ENCODE data around the gene THSD7B. TPM values are rescaled to one million over a fixed set of nuclear protein-coding genes. Genes with fewer than 3 reads are reported as not detected.

THSD7B gene
- total and polyA plus RNA-seq, 2 donors from 2014 or later = 0.34 to 0.85 TPM

- no peak for FAIRE-seq
Observed at GRCh38 chr2:136727973-136728699, 37.2 kb upstream of the THSD7B start.

GRCh38 chr2:136736236-136736635, 29.1 kb upstream of the THSD7B start:
- Histone ChIP-seq H3K4me1 (ENCODE audit: control insufficient read depth in 2 of 3, insufficient read depth in 2 of 3, low read depth in 1 of 3, low read length in 3 of 3) (no peaks in the 10 kb centered on the region), H3K9me3 (ENCODE audit: control insufficient read depth in 2 of 3, insufficient read depth in 1 of 3, low read length in 3 of 3) (no peaks in the 10 kb centered on the region), H3K27me3 (ENCODE audit: control insufficient read depth, insufficient read depth, low read length) (no peaks in the 10 kb centered on the region), H3K27ac (ENCODE audit: low read depth in 2 of 2, low read length in 2 of 2) (no peak overlapping the region), H3K4me3 (ENCODE audit: low read length in 3 of 3) (no peak overlapping the region), H3K36me3 (ENCODE audit: control insufficient read depth in 2 of 3, insufficient read depth in 3 of 3, low read length in 3 of 3) (no peaks in the 10 kb centered on the region), H3K9ac (ENCODE audit: low read length in 3 of 3) (no peak overlapping the region)
- no peak for DNase-seq
- intact Hi-C loops (cut with DNase I) = no loop called here
- FAIRE-seq = no peak
- TF ChIP-seq CTCF (IDR thresholded peaks at IDR 0.05; ENCODE audit: borderline replicate concordance, extremely low read depth, insufficient read depth) = no peak

More at GRCh38 chr2:136727973-136728699, 37.2 kb upstream of the THSD7B start:
- Histone ChIP-seq H3K27me3 (ENCODE audit: control insufficient read depth, insufficient read depth, low read length) (no peaks in the 10 kb centered on the region), H3K4me1 (ENCODE audit: control insufficient read depth in 2 of 3, insufficient read depth in 2 of 3, low read depth in 1 of 3, low read length in 3 of 3) (no peaks in the 10 kb centered on the region), H3K36me3 (ENCODE audit: control insufficient read depth in 2 of 3, insufficient read depth in 3 of 3, low read length in 3 of 3) (no peaks in the 10 kb centered on the region), H3K4me3 (ENCODE audit: low read length in 3 of 3) (no peak overlapping the region), H3K27ac (ENCODE audit: low read depth in 2 of 2, low read length in 2 of 2) (no peak overlapping the region), H3K9ac (ENCODE audit: low read length in 3 of 3) (no peak overlapping the region), H3K9me3 (ENCODE audit: control insufficient read depth in 2 of 3, insufficient read depth in 1 of 3, low read length in 3 of 3) (no peaks in the 10 kb centered on the region)
- intact Hi-C loops (cut with DNase I) = no loop called here
- no peak for TF ChIP-seq CTCF (IDR thresholded peaks at IDR 0.05; ENCODE audit: borderline replicate concordance, extremely low read depth, insufficient read depth)
- DNase-seq = no peak

- intact Hi-C loops (cut with DNase I) = no loop called here
- FAIRE-seq = no peak
- no peaks in the 10 kb centered on the region for H3K4me1 ChIP-seq (ENCODE audit: control insufficient read depth in 2 of 3, insufficient read depth in 2 of 3, low read depth in 1 of 3, low read length in 3 of 3)
- TF ChIP-seq CTCF (IDR thresholded peaks at IDR 0.05; ENCODE audit: borderline replicate concordance, extremely low read depth, insufficient read depth) = no peak
- no peak overlapping the region for H3K4me3 ChIP-seq (ENCODE audit: low read length in 3 of 3)
- no peaks in the 10 kb centered on the region for H3K9me3 ChIP-seq (ENCODE audit: control insufficient read depth in 2 of 3, insufficient read depth in 1 of 3, low read length in 3 of 3)
- no peak overlapping the region for H3K9ac ChIP-seq (ENCODE audit: low read length in 3 of 3)
- no peak overlapping the region for H3K27ac ChIP-seq (ENCODE audit: low read depth in 2 of 2, low read length in 2 of 2)
- H3K27me3 ChIP-seq (ENCODE audit: control insufficient read depth, insufficient read depth, low read length) = no peaks in the 10 kb centered on the region
- no peak for DNase-seq
- H3K36me3 ChIP-seq (ENCODE audit: control insufficient read depth in 2 of 3, insufficient read depth in 3 of 3, low read length in 3 of 3) = no peaks in the 10 kb centered on the region
Observed at GRCh38 chr2:136738044-136738443, 27.3 kb upstream of the THSD7B start.
